OCI-LY3 (cell line): ENCODE measurements around the gene TRIO.
"Not testable (repeated sequence)": the region's sequence is repeated elsewhere in the genome, so short reads cannot be mapped to it uniquely, and the experiment has no call there.

Experiments
- H2AFZ ChIP-seq: fragments of 200-600, 300-600 bp; shearing (Covaris generic); 2 replicates; pipeline ENCODE4 v1.6.0; 2014; ENCODE audit warnings: antibody characterized with exemption, low read depth, low read length
- H3K27ac ChIP-seq: fragments of 200-600, 300-600 bp; sonication (generic); 2 replicates; pipeline ENCODE4 v1.5.1; 2014; ENCODE audit warnings: mild to moderate bottlenecking, low read length, moderate library complexity, mixed read lengths
- H3K27me3 ChIP-seq: fragments of 200-600, 300-600 bp; sonication (generic); 2 replicates; pipeline ENCODE4 v1.6.1; 2014; ENCODE audit warnings: low read depth, low read length, mixed read lengths
- H3K36me3 ChIP-seq: fragments of 200-600, 300-600 bp; sonication (generic); replicated peaks from 2 replicates; pipeline ENCODE3; 2014; ENCODE audit warnings: low read depth, low read length, mixed read lengths
- H3K4me1 ChIP-seq: fragments of 300-600, 200-600 bp; sonication (generic); 2 replicates; pipeline ENCODE4 v1.6.1; 2014; ENCODE audit warnings: low read length, mixed read lengths
- H3K4me2 ChIP-seq: fragments of 200-600, 300-600 bp; sonication (generic); 2 replicates; pipeline ENCODE4 v1.6.1; 2014; ENCODE audit warnings: low read length, mixed read lengths
- H3K4me3 ChIP-seq: fragments of 300-600, 200-600 bp; sonication (generic); 2 replicates; pipeline ENCODE4 v1.5.1; 2014; ENCODE audit warnings: antibody characterized with exemption, mild to moderate bottlenecking, low read length, moderate library complexity
- H3K79me2 ChIP-seq: fragments of 300-600, 200-600 bp; shearing (Covaris generic); 2 replicates; pipeline ENCODE4 v1.6.1; 2014; ENCODE audit warnings: mild to moderate bottlenecking, low read length, mixed read lengths
- H3K9ac ChIP-seq: fragments of 300-600, 200-600 bp; shearing (Covaris generic); 2 replicates; pipeline ENCODE4 v1.6.0; 2014; ENCODE audit warnings: mild to moderate bottlenecking, low read length, moderate library complexity
- H3K9me3 ChIP-seq: fragments of 200-600, 300-600 bp; shearing (Covaris generic); 2 replicates; pipeline ENCODE4 v1.6.1; 2014; ENCODE audit warnings: low read length, mixed read lengths; ENCODE audit not compliant: insufficient read depth
- H4K20me1 ChIP-seq: fragments of 200-600, 300-600 bp; sonication (generic); 2 replicates; pipeline ENCODE4 v1.6.1; 2016; ENCODE audit warnings: low read length, mixed read lengths; ENCODE audit not compliant: insufficient read depth
- CTCF ChIP-seq: fragments of 200-600, 300-600 bp; sonication (generic); IDR thresholded peaks from 2 replicates; pipeline ENCODE4 v1.5.1; 2014; ENCODE audit warnings: antibody characterized with exemption, low read length, low read depth
- EZH2phosphoT487 ChIP-seq: fragments of 200-600 bp; shearing (Covaris generic); IDR thresholded peaks from 2 replicates; pipeline ENCODE4 v1.6.1; 2018; ENCODE audit warnings: antibody characterized with exemption, mixed run types, low read depth

The TRIO gene

GRCh38 chr5:14142827-14143545 is at the start of gene TRIO:
TRIO (plus strand) TSS chr5:14143342; CDS start chr5:14143726, 384 bp downstream.
- TF ChIP-seq CTCF (no peak), EZH2phosphoT487 (no peak)
- no peak within 1 kb of the TSS for H2AFZ ChIP-seq
- no peak within 1 kb of the TSS for H3K4me2 ChIP-seq
- H3K4me3 ChIP-seq = no peak within 1 kb of the TSS
- H3K27ac ChIP-seq = no peak within 1 kb of the TSS
- H3K9ac ChIP-seq = no peak within 1 kb of the TSS
- no peaks in the 10 kb centered on the region for H3K4me1 ChIP-seq
- no peaks in the 10 kb centered on the region for H3K79me2 ChIP-seq
- no peaks in the 10 kb centered on the region for H3K36me3 ChIP-seq
- H4K20me1 ChIP-seq = no peaks in the 10 kb centered on the region
- no peaks in the 10 kb centered on the region for H3K9me3 ChIP-seq
- H3K27me3 ChIP-seq = no peaks in the 10 kb centered on the region

GRCh38 chr5:14097380-14097779 is 45.8 kb upstream of the TRIO start:
- not testable (repeated sequence) for H3K9me3 ChIP-seq, H3K4me2 ChIP-seq, H3K4me3 ChIP-seq, H4K20me1 ChIP-seq, H3K9ac ChIP-seq, H3K27me3 ChIP-seq, H2AFZ ChIP-seq, H3K36me3 ChIP-seq, H3K4me1 ChIP-seq, H3K79me2 ChIP-seq, H3K27ac ChIP-seq

GRCh38 chr5:14097998-14098471 is 45.1 kb upstream of the TRIO start:
- no peak overlapping the region for H3K9ac ChIP-seq
- H4K20me1 ChIP-seq = no peaks in the 10 kb centered on the region
- H3K27ac ChIP-seq = no peak overlapping the region
- H3K36me3 ChIP-seq = no peaks in the 10 kb centered on the region
- H2AFZ ChIP-seq = no peak overlapping the region
- H3K4me1 ChIP-seq = no peaks in the 10 kb centered on the region
- no peak overlapping the region for H3K4me2 ChIP-seq
- TF ChIP-seq CTCF (no peak), EZH2phosphoT487 (no peak)
- H3K27me3 ChIP-seq = no peaks in the 10 kb centered on the region
- no peak overlapping the region for H3K4me3 ChIP-seq
- no peaks in the 10 kb centered on the region for H3K9me3 ChIP-seq
- no peaks in the 10 kb centered on the region for H3K79me2 ChIP-seq

GRCh38 chr5:14100281-14100680 is 42.9 kb upstream of the TRIO start:
- no peak overlapping the region for H3K4me3 ChIP-seq
- H3K4me2 ChIP-seq = no peak overlapping the region
- no peak overlapping the region for H3K27ac ChIP-seq
- TF ChIP-seq EZH2phosphoT487 (no peak), CTCF (no peak)
- no peaks in the 10 kb centered on the region for H3K27me3 ChIP-seq
- no peaks in the 10 kb centered on the region for H4K20me1 ChIP-seq
- no peaks in the 10 kb centered on the region for H3K36me3 ChIP-seq
- H3K9me3 ChIP-seq = no peaks in the 10 kb centered on the region
- no peaks in the 10 kb centered on the region for H3K79me2 ChIP-seq
- H2AFZ ChIP-seq = no peak overlapping the region
- H3K9ac ChIP-seq = no peak overlapping the region
- H3K4me1 ChIP-seq = no peaks in the 10 kb centered on the region
